Liver (tissue), 9 donors: ENCODE results near the gene UROC1. TPM values are rescaled to one million over a fixed set of nuclear protein-coding genes. Genes with fewer than 3 reads are reported as not detected.
A peak's percentile ranks its signal among the peaks of the same experiment; 100 is the strongest.

ENCODE experiments used
- DNase-seq: peaks from one replicate; pipeline ENCODE4 v3.0.0-alpha.2; 2017; ENCODE audit warnings: low spot score
- H3K27ac ChIP-seq, 2 donors: one replicate each; pipeline ENCODE4 v1.7.0; 2013; ENCODE audit warnings: inconsistent platforms in 2 of 2, low read length in 2 of 2, control low read depth in 1 of 2, low read depth in 1 of 2, mild to moderate bottlenecking in 1 of 2
- H3K27me3 ChIP-seq, 4 donors: one replicate each; pipeline versions ENCODE4 v1.6.1 to v1.7.0; 2013; ENCODE audit warnings: low read length in 3 of 4, inconsistent platforms in 1 of 4, mild to moderate bottlenecking in 1 of 4, moderate library complexity in 1 of 4; ENCODE audit not compliant: control insufficient read depth in 4 of 4, insufficient read depth in 4 of 4
- H3K36me3 ChIP-seq, 4 donors: one replicate each; pipeline versions ENCODE4 v1.6.1 to v1.7.0; 2013; ENCODE audit warnings: low read length in 3 of 4, mild to moderate bottlenecking in 3 of 4, low read depth in 1 of 4, moderate library complexity in 1 of 4; ENCODE audit not compliant: control insufficient read depth in 4 of 4, insufficient read depth in 3 of 4
- H3K4me1 ChIP-seq, 4 donors: one replicate each; pipeline versions ENCODE4 v1.6.1 to v1.7.0; 2013; ENCODE audit warnings: low read length in 3 of 4, mild to moderate bottlenecking in 3 of 4, moderate library complexity in 1 of 4; ENCODE audit not compliant: control insufficient read depth in 4 of 4, insufficient read depth in 4 of 4
- H3K4me3 ChIP-seq, 3 donors: one replicate each; pipeline versions ENCODE4 v1.6.1 to v1.7.0; 2013; ENCODE audit warnings: low read length in 3 of 3, control low read depth in 1 of 3, low read depth in 1 of 3, mild to moderate bottlenecking in 1 of 3
- H3K9ac ChIP-seq, 2 donors: one replicate each; pipeline ENCODE4 v1.7.0; 2013; ENCODE audit warnings: low read length in 2 of 2, mild to moderate bottlenecking in 2 of 2, moderate library complexity in 2 of 2, control low read depth in 1 of 2, low read depth in 1 of 2
- H3K9me3 ChIP-seq, 4 donors: one replicate each; pipeline versions ENCODE4 v1.6.1 to v1.7.0; 2013; ENCODE audit warnings: low read length in 3 of 4; ENCODE audit not compliant: control insufficient read depth in 4 of 4
- EGR1 ChIP-seq, 2 donors: IDR thresholded peaks; 2 replicates each; pipeline ENCODE4 v1.6.1; 2016 to 2018; ENCODE audit warnings: antibody characterized with exemption in 2 of 2, low read depth in 2 of 2
- FOXA2 ChIP-seq: IDR thresholded peaks from 2 replicates; pipeline ENCODE4 v1.6.1; 2016; ENCODE audit warnings: antibody characterized with exemption
- GABPA ChIP-seq, 2 donors: IDR thresholded peaks in 1 of 2; conservative IDR thresholded peaks in 1 of 2; 2 replicates each; pipeline ENCODE4 v1.6.1; 2016; ENCODE audit warnings: antibody characterized with exemption in 2 of 2, mild to moderate bottlenecking in 1 of 2, moderate library complexity in 1 of 2
- HNF4A ChIP-seq, 2 donors: conservative IDR thresholded peaks; 2 replicates each; pipeline ENCODE4 v1.6.1; 2016; ENCODE audit warnings: antibody characterized with exemption in 2 of 2, mild to moderate bottlenecking in 2 of 2
- HNF4G ChIP-seq: IDR thresholded peaks from 2 replicates; pipeline ENCODE4 v1.6.1; 2016; ENCODE audit warnings: antibody characterized with exemption
- JUND ChIP-seq, 2 donors: IDR thresholded peaks; 2 replicates each; pipeline ENCODE4 v1.6.1; 2016; ENCODE audit warnings: antibody characterized with exemption in 2 of 2
- RAD21 ChIP-seq, 2 donors: IDR thresholded peaks; 2 replicates each; pipeline ENCODE4 v1.6.1; 2016; ENCODE audit warnings: antibody characterized with exemption in 2 of 2, mild to moderate bottlenecking in 2 of 2
- RXRA ChIP-seq, 2 donors: IDR thresholded peaks; 2 replicates each; pipeline ENCODE4 v1.6.1; 2017 to 2018; ENCODE audit warnings: antibody characterized with exemption in 2 of 2, mild to moderate bottlenecking in 1 of 2
- SP1 ChIP-seq: IDR thresholded peaks from 2 replicates; pipeline ENCODE4 v1.6.1; 2018; ENCODE audit warnings: antibody characterized with exemption, mild to moderate bottlenecking
- TAF1 ChIP-seq: conservative IDR thresholded peaks from 2 replicates; pipeline ENCODE4 v1.6.1; 2016; ENCODE audit warnings: antibody characterized with exemption, mild to moderate bottlenecking
- YY1 ChIP-seq: IDR thresholded peaks from 2 replicates; pipeline ENCODE4 v1.6.1; 2016; ENCODE audit warnings: antibody characterized with exemption, mild to moderate bottlenecking
- WGBS: extraction: QIAGEN DNeasy Blood & Tissue Kit; methylation state at CpG from one replicate; pipeline ENCODE4 v1.1.7; 2013; 5-methylcytosine and 5-hydroxymethylcytosine counted together
- polyA plus RNA-seq, 2 donors: library from polyadenylated mRNA; stranded (reverse) in 1 of 2; unstranded in 1 of 2; fragments of 200-250 nt in 1 of 2; fragments of >200 nt in 1 of 2; fragmentation: Nextera tagmentation in 1 of 2; extraction: Ambion mirVana in 1 of 2; gene quantifications; one replicate each; pipeline versions ENCODE4 v1.2.1 to v1.2.3, GENCODE V29; 2013 to 2015
- total RNA-seq, 2 donors: library from RNA; depleted of rRNA; stranded (reverse); fragments of >200 nt; gene quantifications; one replicate each; pipeline ENCODE4 v1.2.3, GENCODE V29; 2014
- TF ChIP-seq, protein P1 (sequence below): IDR thresholded peaks from 2 replicates; pipeline ENCODE4 v1.6.1; 2016; ENCODE audit warnings: antibody characterized with exemption
- TF ChIP-seq, protein P2 (sequence below): IDR thresholded peaks from 2 replicates; pipeline ENCODE4 v1.6.1; 2016; ENCODE audit warnings: antibody characterized with exemption
- TF ChIP-seq, protein P3 (sequence below): IDR thresholded peaks from 2 replicates; pipeline ENCODE4 v1.6.1; 2016; ENCODE audit warnings: antibody characterized with exemption, mild to moderate bottlenecking
- TF ChIP-seq, protein P4 (sequence below): fragments of 150-350 bp; IDR thresholded peaks from 2 replicates; pipeline ENCODE4 v1.5.1; 2017; ENCODE audit warnings: improper control_type of control experiment, low read depth, low read length; ENCODE audit not compliant: missing input control
- donor health status: healthy.
- donor health status: healthy.
- donor health status: healthy.
- donor health status: healthy.
- donor health status: healthy.

UROC1 gene
- total and polyA plus RNA-seq, 4 donors = 5.9 to 28.4 (median 18.2) TPM

DNA sequence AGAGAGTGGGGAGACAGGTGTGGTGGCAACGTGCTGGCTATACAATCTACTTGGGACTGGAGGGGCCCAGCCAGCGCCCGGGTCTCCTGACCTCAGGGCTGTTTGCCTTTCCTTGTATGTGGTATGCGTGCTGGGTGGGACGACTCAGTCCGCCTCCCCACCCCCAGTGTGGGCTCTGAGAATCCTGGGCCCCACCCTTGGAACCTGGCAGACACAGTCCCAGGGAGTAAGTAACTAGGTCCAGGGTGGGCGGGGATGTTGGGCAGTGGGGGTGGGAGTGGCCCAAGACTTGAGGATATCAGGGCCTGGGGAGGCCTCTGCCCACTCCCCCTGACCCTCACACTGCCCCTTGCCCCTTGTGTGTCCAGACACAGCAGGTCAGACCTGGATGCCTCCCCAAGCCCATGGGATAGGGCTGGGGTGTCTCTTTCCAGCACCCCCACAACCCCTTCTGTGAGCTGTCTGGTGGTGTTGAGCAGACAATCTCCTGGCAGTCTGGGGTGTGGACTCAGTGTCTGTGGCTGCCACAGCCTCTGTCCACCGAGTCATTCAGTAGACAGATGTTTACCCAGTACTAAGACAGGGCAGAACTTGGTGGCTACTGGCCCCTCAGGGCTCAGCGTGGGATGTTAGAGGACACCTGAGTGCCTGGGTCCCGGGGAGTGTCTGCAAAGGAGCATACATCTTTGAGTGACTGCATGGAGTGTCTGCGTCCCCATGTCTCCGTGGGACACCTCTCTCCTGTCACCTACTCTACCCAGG is 7.7 kb upstream of the UROC1 start:
- Histone ChIP-seq H3K4me1 (peaks cover 12 to 90% (median 68%) of the 10 kb centered on the region in 4 donors), H3K9ac (peak overlapping the region; percentile 91 to 93), H3K4me3 (peak overlapping the region; percentile 75 to 81 (median 78)), H3K36me3 (no peaks in the 10 kb centered on the region), H3K27ac (peak overlapping the region; percentile 94 to 96), H3K27me3 (no peaks in the 10 kb centered on the region), H3K9me3 (no peaks in the 10 kb centered on the region)
- TF ChIP-seq YY1 (no peak), TAF1 (no peak), JUND (IDR thresholded peaks at IDR 0.05) (no peak), SP1 (no peak), HNF4A (conservative IDR thresholded peaks at IDR 0.05) (no peak), GABPA (IDR thresholded peaks at IDR 0.05 in 1 of 2, conservative IDR thresholded peaks at IDR 0.05 in 1 of 2) (no peak), EGR1 (IDR thresholded peaks at IDR 0.05; ENCODE audit: low read depth in 2 of 2) (no peak), HNF4G (no peak), RXRA (IDR thresholded peaks at IDR 0.05) (no peak), RAD21 (IDR thresholded peaks at IDR 0.05) (no peak), FOXA2 (no peak)
- TF ChIP-seq, protein P1, sequence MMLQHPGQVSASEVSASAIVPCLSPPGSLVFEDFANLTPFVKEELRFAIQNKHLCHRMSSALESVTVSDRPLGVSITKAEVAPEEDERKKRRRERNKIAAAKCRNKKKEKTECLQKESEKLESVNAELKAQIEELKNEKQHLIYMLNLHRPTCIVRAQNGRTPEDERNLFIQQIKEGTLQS = no peak
- TF ChIP-seq, protein P2, sequence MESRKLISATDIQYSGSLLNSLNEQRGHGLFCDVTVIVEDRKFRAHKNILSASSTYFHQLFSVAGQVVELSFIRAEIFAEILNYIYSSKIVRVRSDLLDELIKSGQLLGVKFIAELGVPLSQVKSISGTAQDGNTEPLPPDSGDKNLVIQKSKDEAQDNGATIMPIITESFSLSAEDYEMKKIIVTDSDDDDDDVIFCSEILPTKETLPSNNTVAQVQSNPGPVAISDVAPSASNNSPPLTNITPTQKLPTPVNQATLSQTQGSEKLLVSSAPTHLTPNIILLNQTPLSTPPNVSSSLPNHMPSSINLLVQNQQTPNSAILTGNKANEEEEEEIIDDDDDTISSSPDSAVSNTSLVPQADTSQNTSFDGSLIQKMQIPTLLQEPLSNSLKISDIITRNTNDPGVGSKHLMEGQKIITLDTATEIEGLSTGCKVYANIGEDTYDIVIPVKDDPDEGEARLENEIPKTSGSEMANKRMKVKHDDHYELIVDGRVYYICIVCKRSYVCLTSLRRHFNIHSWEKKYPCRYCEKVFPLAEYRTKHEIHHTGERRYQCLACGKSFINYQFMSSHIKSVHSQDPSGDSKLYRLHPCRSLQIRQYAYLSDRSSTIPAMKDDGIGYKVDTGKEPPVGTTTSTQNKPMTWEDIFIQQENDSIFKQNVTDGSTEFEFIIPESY = no peak
- TF ChIP-seq, protein P3, sequence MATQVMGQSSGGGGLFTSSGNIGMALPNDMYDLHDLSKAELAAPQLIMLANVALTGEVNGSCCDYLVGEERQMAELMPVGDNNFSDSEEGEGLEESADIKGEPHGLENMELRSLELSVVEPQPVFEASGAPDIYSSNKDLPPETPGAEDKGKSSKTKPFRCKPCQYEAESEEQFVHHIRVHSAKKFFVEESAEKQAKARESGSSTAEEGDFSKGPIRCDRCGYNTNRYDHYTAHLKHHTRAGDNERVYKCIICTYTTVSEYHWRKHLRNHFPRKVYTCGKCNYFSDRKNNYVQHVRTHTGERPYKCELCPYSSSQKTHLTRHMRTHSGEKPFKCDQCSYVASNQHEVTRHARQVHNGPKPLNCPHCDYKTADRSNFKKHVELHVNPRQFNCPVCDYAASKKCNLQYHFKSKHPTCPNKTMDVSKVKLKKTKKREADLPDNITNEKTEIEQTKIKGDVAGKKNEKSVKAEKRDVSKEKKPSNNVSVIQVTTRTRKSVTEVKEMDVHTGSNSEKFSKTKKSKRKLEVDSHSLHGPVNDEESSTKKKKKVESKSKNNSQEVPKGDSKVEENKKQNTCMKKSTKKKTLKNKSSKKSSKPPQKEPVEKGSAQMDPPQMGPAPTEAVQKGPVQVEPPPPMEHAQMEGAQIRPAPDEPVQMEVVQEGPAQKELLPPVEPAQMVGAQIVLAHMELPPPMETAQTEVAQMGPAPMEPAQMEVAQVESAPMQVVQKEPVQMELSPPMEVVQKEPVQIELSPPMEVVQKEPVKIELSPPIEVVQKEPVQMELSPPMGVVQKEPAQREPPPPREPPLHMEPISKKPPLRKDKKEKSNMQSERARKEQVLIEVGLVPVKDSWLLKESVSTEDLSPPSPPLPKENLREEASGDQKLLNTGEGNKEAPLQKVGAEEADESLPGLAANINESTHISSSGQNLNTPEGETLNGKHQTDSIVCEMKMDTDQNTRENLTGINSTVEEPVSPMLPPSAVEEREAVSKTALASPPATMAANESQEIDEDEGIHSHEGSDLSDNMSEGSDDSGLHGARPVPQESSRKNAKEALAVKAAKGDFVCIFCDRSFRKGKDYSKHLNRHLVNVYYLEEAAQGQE = no peak
- TF ChIP-seq, protein P4, sequence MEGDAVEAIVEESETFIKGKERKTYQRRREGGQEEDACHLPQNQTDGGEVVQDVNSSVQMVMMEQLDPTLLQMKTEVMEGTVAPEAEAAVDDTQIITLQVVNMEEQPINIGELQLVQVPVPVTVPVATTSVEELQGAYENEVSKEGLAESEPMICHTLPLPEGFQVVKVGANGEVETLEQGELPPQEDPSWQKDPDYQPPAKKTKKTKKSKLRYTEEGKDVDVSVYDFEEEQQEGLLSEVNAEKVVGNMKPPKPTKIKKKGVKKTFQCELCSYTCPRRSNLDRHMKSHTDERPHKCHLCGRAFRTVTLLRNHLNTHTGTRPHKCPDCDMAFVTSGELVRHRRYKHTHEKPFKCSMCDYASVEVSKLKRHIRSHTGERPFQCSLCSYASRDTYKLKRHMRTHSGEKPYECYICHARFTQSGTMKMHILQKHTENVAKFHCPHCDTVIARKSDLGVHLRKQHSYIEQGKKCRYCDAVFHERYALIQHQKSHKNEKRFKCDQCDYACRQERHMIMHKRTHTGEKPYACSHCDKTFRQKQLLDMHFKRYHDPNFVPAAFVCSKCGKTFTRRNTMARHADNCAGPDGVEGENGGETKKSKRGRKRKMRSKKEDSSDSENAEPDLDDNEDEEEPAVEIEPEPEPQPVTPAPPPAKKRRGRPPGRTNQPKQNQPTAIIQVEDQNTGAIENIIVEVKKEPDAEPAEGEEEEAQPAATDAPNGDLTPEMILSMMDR = no peak
- WGBS = 45% methylated on average over 12 of the region's 12 CpGs
- DNase-seq = no peak
